SK-N-SH (cell line): Measurements from ENCODE around the gene AANAT. TPM values are rescaled to one million over a fixed set of nuclear protein-coding genes. Genes with fewer than 3 reads are reported as not detected.

Experiments used
- CTCF ChIA-PET: fragments of 300-600, 350-600 bp; formaldehyde crosslinking; extraction: SDS; loops from one replicate; lab custom pipeline; 2021; lab: Yijun Ruan, JAX
- POLR2A ChIA-PET: fragments of 350-600 bp; sonication (Branson Sonifier 250); formaldehyde crosslinking; extraction: SDS; loops from one replicate; lab custom pipeline; 2020; ENCODE audit warnings: antibody characterized with exemption, inconsistent platforms; lab: Yijun Ruan, JAX
- DNase-seq: peaks from one replicate; pipeline ENCODE4 v3.0.0; 2012
- H2AFZ ChIP-seq: fragments of 200-600 bp; sonication (generic); 2 replicates; pipeline ENCODE4 v1.8.1; 2016; ENCODE audit warnings: antibody characterized with exemption, mild to moderate bottlenecking, low read depth
- H3F3A ChIP-seq: fragments of 200-600 bp; sonication (generic); replicated peaks from 2 replicates; pipeline ENCODE3; 2016; ENCODE audit warnings: antibody characterized with exemption, mild to moderate bottlenecking; ENCODE audit not compliant: insufficient read depth
- H3K27ac ChIP-seq, 2 experiments: fragments of 200-500 bp in 1 of 2; fragments of 200-600 bp in 1 of 2; sonication (Bioruptor generic) in 1 of 2; sonication (generic), shearing (Covaris generic) in 1 of 2; 2 replicates each; pipeline versions ENCODE4 v1.5.1 to v1.6.1; 2014 to 2016; ENCODE audit warnings: low read depth in 2 of 2, inconsistent platforms in 1 of 2, low read length in 1 of 2, mild to moderate bottlenecking in 1 of 2, mixed read lengths in 1 of 2
- H3K27me3 ChIP-seq: fragments of 200-600 bp; sonication (generic), shearing (Covaris generic); 2 replicates; pipeline ENCODE4 v1.6.1; 2016; ENCODE audit warnings: mixed run types; ENCODE audit not compliant: insufficient read depth
- H3K36me3 ChIP-seq, 2 experiments: fragments of 200-500 bp in 1 of 2; fragments of 200-600 bp in 1 of 2; sonication (Bioruptor generic) in 1 of 2; sonication (generic) in 1 of 2; replicated peaks in 1 of 2; 2 replicates each; pipeline versions ENCODE3 to v1.5.1; 2014 to 2016; ENCODE audit warnings: low read length in 1 of 2, mild to moderate bottlenecking in 1 of 2; ENCODE audit not compliant: insufficient read depth in 2 of 2, control insufficient read depth in 1 of 2
- H3K4me1 ChIP-seq, 2 experiments: fragments of 200-500 bp in 1 of 2; fragments of 200-600 bp in 1 of 2; sonication (Bioruptor generic) in 1 of 2; sonication (generic), shearing (Covaris generic) in 1 of 2; 2 replicates each; pipeline versions ENCODE4 v1.5.1 to v1.6.1; 2014 to 2016; ENCODE audit warnings: low read depth in 1 of 2, low read length in 1 of 2, mixed run types in 1 of 2; ENCODE audit not compliant: insufficient read depth in 2 of 2, control insufficient read depth in 1 of 2
- H3K4me2 ChIP-seq: fragments of 200-600 bp; sonication (generic), shearing (Covaris generic); 2 replicates; pipeline ENCODE4 v1.6.1; 2017; ENCODE audit warnings: mixed run types
- H3K4me3 ChIP-seq, 2 experiments: fragments of 200-500 bp in 1 of 2; fragments of 200-600 bp in 1 of 2; sonication (Bioruptor generic) in 1 of 2; sonication (generic), shearing (Covaris generic) in 1 of 2; 2 replicates each; pipeline versions ENCODE4 v1.5.1 to v1.8.1; 2014 to 2016; ENCODE audit warnings: low read depth in 2 of 2, inconsistent platforms in 1 of 2, low read length in 1 of 2, mild to moderate bottlenecking in 1 of 2, mixed read lengths in 1 of 2, moderate library complexity in 1 of 2
- H3K79me2 ChIP-seq: fragments of 200-600 bp; sonication (generic); 2 replicates; pipeline ENCODE4 v1.8.1; 2017; ENCODE audit warnings: mild to moderate bottlenecking; ENCODE audit not compliant: insufficient read depth
- H3K9ac ChIP-seq: fragments of 200-600 bp; sonication (generic); 2 replicates; pipeline ENCODE4 v1.6.1; 2017; ENCODE audit warnings: mixed run types
- H3K9me2 ChIP-seq: fragments of 200-600 bp; sonication (generic); 2 replicates; pipeline ENCODE4 v1.6.1; 2017; ENCODE audit warnings: mixed run types
- H3K9me3 ChIP-seq: fragments of 200-600 bp; sonication (generic); 2 replicates; pipeline ENCODE4 v1.6.1; 2017; ENCODE audit warnings: mixed run types, mild to moderate bottlenecking, moderate library complexity
- H4K20me1 ChIP-seq: fragments of 200-600 bp; sonication (generic); 2 replicates; pipeline ENCODE4 v1.6.1; 2017; ENCODE audit warnings: mild to moderate bottlenecking, mixed run types; ENCODE audit not compliant: insufficient read depth
- CTCF ChIP-seq: fragments of 200-600 bp; sonication (generic); IDR thresholded peaks from 2 replicates; pipeline ENCODE4 v1.6.1; 2017; ENCODE audit warnings: antibody characterized with exemption, mild to moderate bottlenecking, moderate library complexity
- ELF1 ChIP-seq: IDR thresholded peaks from 2 replicates; pipeline ENCODE4 v1.4.0; 2012
- EZH2phosphoT487 ChIP-seq: fragments of 200-600 bp; sonication (generic); IDR thresholded peaks from 2 replicates; pipeline ENCODE4 v1.6.1; 2017; ENCODE audit warnings: low read depth, mixed run types, mild to moderate bottlenecking, antibody characterized with exemption, moderate library complexity, borderline replicate concordance
- GABPA ChIP-seq: IDR thresholded peaks from 2 replicates; pipeline ENCODE4 v1.4.0; 2012; ENCODE audit warnings: low read depth, mild to moderate bottlenecking
- GATA2 ChIP-seq: sonication (generic); formaldehyde crosslinking; IDR thresholded peaks from 2 replicates; pipeline ENCODE4 v1.5.0; 2020; ENCODE audit warnings: mild to moderate bottlenecking, missing genetic modification reagents
- JUND ChIP-seq: IDR thresholded peaks from 2 replicates; pipeline ENCODE4 v1.4.0; 2012
- MAX ChIP-seq: IDR thresholded peaks from 2 replicates; pipeline ENCODE4 v1.4.0; 2012; ENCODE audit warnings: low read depth
- MXI1 ChIP-seq: IDR thresholded peaks from 2 replicates; pipeline ENCODE4 v1.6.1; 2012; ENCODE audit warnings: mild to moderate bottlenecking, low read depth, low read length, improper control_type of control experiment
- NRF1 ChIP-seq: IDR thresholded peaks from 2 replicates; pipeline ENCODE4 v1.6.1; 2012; ENCODE audit warnings: low read depth, mild to moderate bottlenecking, low read length
- RAD21 ChIP-seq: IDR thresholded peaks from 2 replicates; pipeline ENCODE4 v1.6.1; 2012; ENCODE audit warnings: mild to moderate bottlenecking, low read length
- RFX5 ChIP-seq: IDR thresholded peaks from 2 replicates; pipeline ENCODE4 v1.6.1; 2012; ENCODE audit warnings: mild to moderate bottlenecking, improper control_type of control experiment, low read length
- RXRA ChIP-seq: IDR thresholded peaks from 2 replicates; pipeline ENCODE4 v1.4.0; 2012; ENCODE audit warnings: low read depth, mild to moderate bottlenecking, borderline replicate concordance
- SIN3A ChIP-seq: IDR thresholded peaks from 2 replicates; pipeline ENCODE4 v1.6.1; 2012; ENCODE audit warnings: low read depth, mild to moderate bottlenecking, low read length, moderate library complexity, borderline replicate concordance
- SMC3 ChIP-seq: IDR thresholded peaks from 2 replicates; pipeline ENCODE4 v1.6.1; 2012; ENCODE audit warnings: low read depth, low read length, improper control_type of control experiment
- TCF12 ChIP-seq: IDR thresholded peaks from 2 replicates; pipeline ENCODE4 v1.4.0; 2012
- TEAD4 ChIP-seq: IDR thresholded peaks from 2 replicates; pipeline ENCODE4 v1.4.0; 2012; ENCODE audit warnings: mild to moderate bottlenecking, borderline replicate concordance; ENCODE audit not compliant: insufficient read depth
- YY1 ChIP-seq: IDR thresholded peaks from 2 replicates; pipeline ENCODE4 v1.4.0; 2012; ENCODE audit warnings: low read depth, mild to moderate bottlenecking
- WGBS: methylation state at CpG from one replicate; pipeline ENCODE4 v1.1.6; 2017; ENCODE audit warnings: low lambda C conversion rate; 5-methylcytosine and 5-hydroxymethylcytosine counted together
- polyA plus RNA-seq, 3 experiments: library from polyadenylated mRNA; depleted of rRNA; stranded (reverse); fragments of >200 nt; gene quantifications; 2 replicates each; pipeline ENCODE4 v1.2.3, GENCODE V29; 2012
- TF ChIP-seq, protein P1 (sequence below): IDR thresholded peaks from 2 replicates; pipeline ENCODE4 v1.4.0; 2012; ENCODE audit warnings: low read depth, borderline replicate concordance
- TF ChIP-seq, protein P2 (sequence below): IDR thresholded peaks from 2 replicates; pipeline ENCODE4 v1.6.1; 2012; ENCODE audit warnings: mild to moderate bottlenecking, low read depth, low read length, moderate library complexity

Gene AANAT
- polyA plus RNA-seq, 1 of the 3 experiments (the other 2 are of a cell fraction) = 0.26 TPM

- POLR2A ChIA-PET = interaction anchor here (0.9 to 2.1 kb wide), 7 partner anchors 9 to 92 kb away, joined by 3 to 9 read pairs (median 5); no protein-coding TSS in a partner anchor
Measured at GRCh38 chr17:76452127-76452659, 15.2 kb upstream of the AANAT start.

GRCh38 chr17:76452660-76453430 is 14.6 kb upstream of the AANAT start, which contains the start of gene UBE2O:
UBE2O (minus strand) TSS chr17:76453152; CDS start chr17:76453141, 11 bp downstream.
- Histone ChIP-seq H3K4me3 (peak within 1 kb of the TSS; percentile 74 to 95), H3K27ac (peak within 1 kb of the TSS; percentile 41 to 70), H3K79me2 (peaks cover 48% of the 10 kb centered on the region), H3K4me1 (peaks cover 14 to 21% of the 10 kb centered on the region in 2 experiments), H4K20me1 (peaks cover 45% of the 10 kb centered on the region), H3K27me3 (no peaks in the 10 kb centered on the region), H3K4me2 (peak within 1 kb of the TSS; percentile 85), H2AFZ (peak within 1 kb of the TSS; percentile 85), H3F3A (peaks cover 6% of the 10 kb centered on the region), H3K36me3 (no peaks in the 10 kb centered on the region), H3K9me3 (no peaks in the 10 kb centered on the region), H3K9ac (peak within 1 kb of the TSS; percentile 81), H3K9me2 (no peaks in the 10 kb centered on the region)
- DNase-seq = peak; percentile 100
- WGBS = under 1% methylated on average over 60 of the region's 101 CpGs
- CTCF ChIA-PET = interaction anchor here (0.6 to 56.8 kb wide), 25 partner anchors 9 to 229 kb away, joined by 3 to 1687 read pairs (median 9); partner anchors contain the start of genes AANAT and RHBDF2
- POLR2A ChIA-PET = interaction anchor here (1.0 to 2.1 kb wide), 6 partner anchors 9 to 91 kb away, joined by 3 to 9 read pairs (median 4); no protein-coding TSS in a partner anchor
- TF ChIP-seq NRF1 (0 out of 2 replicates have a peak, but pooled peaks have one; percentile 31), EZH2phosphoT487 (no peak), GABPA (no peak), TEAD4 (no peak), GATA2 (CRISPR knock-in tag) (no peak), MXI1 (peak; percentile 88), RXRA (no peak), TCF12 (no peak), JUND (no peak), ELF1 (no peak), SMC3 (peak; percentile 29; the same call in 1 of the 2 replicates), SIN3A (no peak; the same call in 1 of the 2 replicates), CTCF (peak; percentile 64), YY1 (peak; percentile 86), MAX (peak; percentile 63), RAD21 (no peak), RFX5 (no peak)
- TF ChIP-seq, protein P1, sequence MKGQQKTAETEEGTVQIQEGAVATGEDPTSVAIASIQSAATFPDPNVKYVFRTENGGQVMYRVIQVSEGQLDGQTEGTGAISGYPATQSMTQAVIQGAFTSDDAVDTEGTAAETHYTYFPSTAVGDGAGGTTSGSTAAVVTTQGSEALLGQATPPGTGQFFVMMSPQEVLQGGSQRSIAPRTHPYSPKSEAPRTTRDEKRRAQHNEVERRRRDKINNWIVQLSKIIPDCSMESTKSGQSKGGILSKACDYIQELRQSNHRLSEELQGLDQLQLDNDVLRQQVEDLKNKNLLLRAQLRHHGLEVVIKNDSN = no peak
- TF ChIP-seq, protein P2, sequence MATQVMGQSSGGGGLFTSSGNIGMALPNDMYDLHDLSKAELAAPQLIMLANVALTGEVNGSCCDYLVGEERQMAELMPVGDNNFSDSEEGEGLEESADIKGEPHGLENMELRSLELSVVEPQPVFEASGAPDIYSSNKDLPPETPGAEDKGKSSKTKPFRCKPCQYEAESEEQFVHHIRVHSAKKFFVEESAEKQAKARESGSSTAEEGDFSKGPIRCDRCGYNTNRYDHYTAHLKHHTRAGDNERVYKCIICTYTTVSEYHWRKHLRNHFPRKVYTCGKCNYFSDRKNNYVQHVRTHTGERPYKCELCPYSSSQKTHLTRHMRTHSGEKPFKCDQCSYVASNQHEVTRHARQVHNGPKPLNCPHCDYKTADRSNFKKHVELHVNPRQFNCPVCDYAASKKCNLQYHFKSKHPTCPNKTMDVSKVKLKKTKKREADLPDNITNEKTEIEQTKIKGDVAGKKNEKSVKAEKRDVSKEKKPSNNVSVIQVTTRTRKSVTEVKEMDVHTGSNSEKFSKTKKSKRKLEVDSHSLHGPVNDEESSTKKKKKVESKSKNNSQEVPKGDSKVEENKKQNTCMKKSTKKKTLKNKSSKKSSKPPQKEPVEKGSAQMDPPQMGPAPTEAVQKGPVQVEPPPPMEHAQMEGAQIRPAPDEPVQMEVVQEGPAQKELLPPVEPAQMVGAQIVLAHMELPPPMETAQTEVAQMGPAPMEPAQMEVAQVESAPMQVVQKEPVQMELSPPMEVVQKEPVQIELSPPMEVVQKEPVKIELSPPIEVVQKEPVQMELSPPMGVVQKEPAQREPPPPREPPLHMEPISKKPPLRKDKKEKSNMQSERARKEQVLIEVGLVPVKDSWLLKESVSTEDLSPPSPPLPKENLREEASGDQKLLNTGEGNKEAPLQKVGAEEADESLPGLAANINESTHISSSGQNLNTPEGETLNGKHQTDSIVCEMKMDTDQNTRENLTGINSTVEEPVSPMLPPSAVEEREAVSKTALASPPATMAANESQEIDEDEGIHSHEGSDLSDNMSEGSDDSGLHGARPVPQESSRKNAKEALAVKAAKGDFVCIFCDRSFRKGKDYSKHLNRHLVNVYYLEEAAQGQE = no peak

More at GRCh38 chr17:76452127-76452659, 15.2 kb upstream of the AANAT start:
- H3K9me2 ChIP-seq = no peaks in the 10 kb centered on the region
- peak overlapping the region; percentile 85 for H3K4me2 ChIP-seq
- WGBS = under 1% methylated on average over 29 of the region's 29 CpGs
- peaks cover 54% of the 10 kb centered on the region for H3K79me2 ChIP-seq
- peaks cover 6% of the 10 kb centered on the region for H3F3A ChIP-seq
- TF ChIP-seq JUND (no peak), MXI1 (peak; percentile 76)
- H3K4me3 ChIP-seq = peak overlapping the region; percentile 74 to 95
- H3K4me1 ChIP-seq = peaks cover 21 to 25% of the 10 kb centered on the region in 2 experiments
- peak overlapping the region; percentile 85 for H2AFZ ChIP-seq
- peak overlapping the region; percentile 81 for H3K9ac ChIP-seq
- no peaks in the 10 kb centered on the region for H3K27me3 ChIP-seq
- H3K36me3 ChIP-seq = no peaks in the 10 kb centered on the region
- H4K20me1 ChIP-seq = peaks cover 52% of the 10 kb centered on the region
- H3K27ac ChIP-seq = peak overlapping the region; percentile 2 to 4; a peak in 1 of 4 replicates
- no peaks in the 10 kb centered on the region for H3K9me3 ChIP-seq
- no peak for DNase-seq
- CTCF ChIA-PET = interaction anchor here (0.7 to 56.8 kb wide), 21 partner anchors 9 to 635 kb away, joined by 3 to 1687 read pairs (median 9); partner anchors contain the start of genes AANAT and RHBDF2
